ENCODE results near the gene RNF220. TPM values are rescaled to one million over a fixed set of nuclear protein-coding genes. Genes with fewer than 3 reads are reported as not detected.

The RNF220 gene
- polyA plus RNA-seq, 4 donors = 52.6 to 86.1 (median 74.9) TPM

- WGBS, 3 donors = 90 to 97% (median 94%) methylated on average over 4 of the region's 4 CpGs
- no peak for FAIRE-seq
- Histone ChIP-seq H3K4me3 (ENCODE audit: low read depth in 1 of 3, low read length in 3 of 3) (no peak overlapping the region), H3K27me3 (ENCODE audit: control insufficient read depth in 3 of 3, insufficient read depth in 3 of 3, low read length in 3 of 3) (peaks cover 0 to 13% (median 3%) of the 10 kb centered on the region in 3 donors), H3K36me3 (ENCODE audit: control insufficient read depth in 3 of 3, insufficient read depth in 2 of 3, low read depth in 1 of 3, low read length in 3 of 3) (no peaks in the 10 kb centered on the region), H3K4me1 (ENCODE audit: control insufficient read depth in 3 of 3, insufficient read depth in 2 of 3, low read depth in 1 of 3, low read length in 2 of 3) (peaks cover 0 to 38% (median 9%) of the 10 kb centered on the region in 3 donors), H3K9me3 (ENCODE audit: control insufficient read depth in 2 of 2, insufficient read depth in 1 of 2, low read depth in 1 of 2, low read length in 1 of 2) (no peaks in the 10 kb centered on the region), H3K27ac (ENCODE audit: low read depth in 1 of 3, low read length in 2 of 3) (no peak overlapping the region)
- DNase-seq = no peak
Measured at GRCh38 chr1:44590475-44590874, 185.4 kb downstream of the RNF220 start.

GRCh38 chr1:44591381-44591780, 186.3 kb downstream of the RNF220 start:
- no peak for DNase-seq

GRCh38 chr1:44592208-44593145, 187.4 kb downstream of the RNF220 start:
- Histone ChIP-seq H3K4me3 (ENCODE audit: low read depth in 1 of 3, low read length in 3 of 3) (no peak overlapping the region), H3K27me3 (ENCODE audit: control insufficient read depth in 3 of 3, insufficient read depth in 3 of 3, low read length in 3 of 3) (peaks cover 0 to 15% (median 0%) of the 10 kb centered on the region in 3 donors), H3K9me3 (ENCODE audit: control insufficient read depth in 2 of 2, insufficient read depth in 1 of 2, low read depth in 1 of 2, low read length in 1 of 2) (no peaks in the 10 kb centered on the region), H3K36me3 (ENCODE audit: control insufficient read depth in 3 of 3, insufficient read depth in 2 of 3, low read depth in 1 of 3, low read length in 3 of 3) (no peaks in the 10 kb centered on the region), H3K4me1 (ENCODE audit: control insufficient read depth in 3 of 3, insufficient read depth in 2 of 3, low read depth in 1 of 3, low read length in 2 of 3) (peaks cover 0 to 23% (median under 1%) of the 10 kb centered on the region in 3 donors), H3K27ac (ENCODE audit: low read depth in 1 of 3, low read length in 2 of 3) (no peak overlapping the region)
- WGBS, 3 donors = 82 to 86% (median 82%) methylated on average over 12 of the region's 12 CpGs
- DNase-seq (peak in 1 of 2 donors; percentile 24), FAIRE-seq (no peak)

More at GRCh38 chr1:44591381-44591780, 186.3 kb downstream of the RNF220 start:
- no peak for FAIRE-seq
- no peaks in the 10 kb centered on the region for H3K36me3 ChIP-seq (ENCODE audit: control insufficient read depth in 3 of 3, insufficient read depth in 2 of 3, low read depth in 1 of 3, low read length in 3 of 3)
- H3K27ac ChIP-seq (ENCODE audit: low read depth in 1 of 3, low read length in 2 of 3) = no peak overlapping the region
- H3K4me1 ChIP-seq (ENCODE audit: control insufficient read depth in 3 of 3, insufficient read depth in 2 of 3, low read depth in 1 of 3, low read length in 2 of 3) = peaks cover 0 to 29% (median 8%) of the 10 kb centered on the region in 3 donors
- no peaks in the 10 kb centered on the region for H3K9me3 ChIP-seq (ENCODE audit: control insufficient read depth in 2 of 2, insufficient read depth in 1 of 2, low read depth in 1 of 2, low read length in 1 of 2)
- no peak overlapping the region for H3K4me3 ChIP-seq (ENCODE audit: low read depth in 1 of 3, low read length in 3 of 3)
- 82 to 88% (median 85%) methylated on average over 5 of the region's 5 CpGs for WGBS, 3 donors
- peaks cover 0 to 6% (median 0%) of the 10 kb centered on the region in 3 donors for H3K27me3 ChIP-seq (ENCODE audit: control insufficient read depth in 3 of 3, insufficient read depth in 3 of 3, low read length in 3 of 3)

GRCh38 chr1:44594353-44594752, 189.3 kb downstream of the RNF220 start:
- H3K4me1 ChIP-seq (ENCODE audit: control insufficient read depth in 3 of 3, insufficient read depth in 2 of 3, low read depth in 1 of 3, low read length in 2 of 3) = peaks cover 0 to 8% (median 0%) of the 10 kb centered on the region in 3 donors
- H3K27me3 ChIP-seq (ENCODE audit: control insufficient read depth in 3 of 3, insufficient read depth in 3 of 3, low read length in 3 of 3) = peaks cover 0 to 24% (median 0%) of the 10 kb centered on the region in 3 donors
- H3K4me3 ChIP-seq (ENCODE audit: low read depth in 1 of 3, low read length in 3 of 3) = no peak overlapping the region
- 87 to 88% (median 88%) methylated on average over 6 of the region's 6 CpGs for WGBS, 3 donors
- H3K9me3 ChIP-seq (ENCODE audit: control insufficient read depth in 2 of 2, insufficient read depth in 1 of 2, low read depth in 1 of 2, low read length in 1 of 2) = no peaks in the 10 kb centered on the region
- H3K27ac ChIP-seq (ENCODE audit: low read depth in 1 of 3, low read length in 2 of 3) = no peak overlapping the region
- DNase-seq = no peak
- no peaks in the 10 kb centered on the region for H3K36me3 ChIP-seq (ENCODE audit: control insufficient read depth in 3 of 3, insufficient read depth in 2 of 3, low read depth in 1 of 3, low read length in 3 of 3)
- no peak for FAIRE-seq

- no peaks in the 10 kb centered on the region for H3K36me3 ChIP-seq (ENCODE audit: control insufficient read depth in 3 of 3, insufficient read depth in 2 of 3, low read depth in 1 of 3, low read length in 3 of 3)
- 11 to 21% (median 14%) methylated on average over 14 of the region's 14 CpGs for WGBS, 3 donors
- FAIRE-seq = no peak
- H3K9me3 ChIP-seq (ENCODE audit: control insufficient read depth in 2 of 2, insufficient read depth in 1 of 2, low read depth in 1 of 2, low read length in 1 of 2) = no peaks in the 10 kb centered on the region
- peak; percentile 84 to 87 for DNase-seq
- H3K27ac ChIP-seq (ENCODE audit: low read depth in 1 of 3, low read length in 2 of 3) = no peak overlapping the region
- H3K4me1 ChIP-seq (ENCODE audit: control insufficient read depth in 3 of 3, insufficient read depth in 2 of 3, low read depth in 1 of 3, low read length in 2 of 3) = peaks cover 0 to 8% (median 0%) of the 10 kb centered on the region in 3 donors
- no peak overlapping the region for H3K4me3 ChIP-seq (ENCODE audit: low read depth in 1 of 3, low read length in 3 of 3)
- peaks cover 0 to 24% (median 0%) of the 10 kb centered on the region in 3 donors for H3K27me3 ChIP-seq (ENCODE audit: control insufficient read depth in 3 of 3, insufficient read depth in 3 of 3, low read length in 3 of 3)
Measured at GRCh38 chr1:44594871-44595735, 190.0 kb downstream of the RNF220 start.

- WGBS, 3 donors = 52 to 70% (median 59%) methylated on average over 4 of the region's 4 CpGs
- peaks cover 0 to 30% (median 0%) of the 10 kb centered on the region in 3 donors for H3K27me3 ChIP-seq (ENCODE audit: control insufficient read depth in 3 of 3, insufficient read depth in 3 of 3, low read length in 3 of 3)
Measured at GRCh38 chr1:44596511-44596910, 191.5 kb downstream of the RNF220 start.

GRCh38 chr1:44598167-44598566, 193.1 kb downstream of the RNF220 start:
- no peak for FAIRE-seq
- no peak for DNase-seq
- peaks cover 0 to 11% (median 0%) of the 10 kb centered on the region in 3 donors for H3K4me1 ChIP-seq (ENCODE audit: control insufficient read depth in 3 of 3, insufficient read depth in 2 of 3, low read depth in 1 of 3, low read length in 2 of 3)
- WGBS, 3 donors = 69 to 84% (median 79%) methylated on average over 10 of the region's 10 CpGs
- H3K27me3 ChIP-seq (ENCODE audit: control insufficient read depth in 3 of 3, insufficient read depth in 3 of 3, low read length in 3 of 3) = peaks cover 0 to 39% (median 0%) of the 10 kb centered on the region in 3 donors
- no peak overlapping the region for H3K4me3 ChIP-seq (ENCODE audit: low read depth in 1 of 3, low read length in 3 of 3)
- H3K27ac ChIP-seq (ENCODE audit: low read depth in 1 of 3, low read length in 2 of 3) = no peak overlapping the region
- H3K9me3 ChIP-seq (ENCODE audit: control insufficient read depth in 2 of 2, insufficient read depth in 1 of 2, low read depth in 1 of 2, low read length in 1 of 2) = no peaks in the 10 kb centered on the region
- H3K36me3 ChIP-seq (ENCODE audit: control insufficient read depth in 3 of 3, insufficient read depth in 2 of 3, low read depth in 1 of 3, low read length in 3 of 3) = no peaks in the 10 kb centered on the region

More at GRCh38 chr1:44596511-44596910, 191.5 kb downstream of the RNF220 start:
- no peak for DNase-seq
- peaks cover 0 to 8% (median 0%) of the 10 kb centered on the region in 3 donors for H3K4me1 ChIP-seq (ENCODE audit: control insufficient read depth in 3 of 3, insufficient read depth in 2 of 3, low read depth in 1 of 3, low read length in 2 of 3)
- H3K36me3 ChIP-seq (ENCODE audit: control insufficient read depth in 3 of 3, insufficient read depth in 2 of 3, low read depth in 1 of 3, low read length in 3 of 3) = no peaks in the 10 kb centered on the region
- H3K4me3 ChIP-seq (ENCODE audit: low read depth in 1 of 3, low read length in 3 of 3) = no peak overlapping the region
- FAIRE-seq = no peak
- H3K27ac ChIP-seq (ENCODE audit: low read depth in 1 of 3, low read length in 2 of 3) = no peak overlapping the region
- H3K9me3 ChIP-seq (ENCODE audit: control insufficient read depth in 2 of 2, insufficient read depth in 1 of 2, low read depth in 1 of 2, low read length in 1 of 2) = no peaks in the 10 kb centered on the region
